A172 (cell line): Measurements from ENCODE around the gene CYTH1. TPM values are rescaled to one million over a fixed set of nuclear protein-coding genes. Genes with fewer than 3 reads are reported as not detected.
A peak's percentile ranks its signal among the peaks of the same experiment; 100 is the strongest.

Experiments used
- DNase-seq: peaks from one replicate; pipeline ENCODE4 v3.0.0-alpha.2; 2015; ENCODE audit warnings: low spot score
- total RNA-seq: library from RNA; depleted of rRNA; stranded (reverse); fragments of >200 nt; shearing (Covaris generic); gene quantifications from 2 replicates; pipeline ENCODE4 v1.2.3, GENCODE V29; 2014; rRNA removed

Gene CYTH1, protein sequence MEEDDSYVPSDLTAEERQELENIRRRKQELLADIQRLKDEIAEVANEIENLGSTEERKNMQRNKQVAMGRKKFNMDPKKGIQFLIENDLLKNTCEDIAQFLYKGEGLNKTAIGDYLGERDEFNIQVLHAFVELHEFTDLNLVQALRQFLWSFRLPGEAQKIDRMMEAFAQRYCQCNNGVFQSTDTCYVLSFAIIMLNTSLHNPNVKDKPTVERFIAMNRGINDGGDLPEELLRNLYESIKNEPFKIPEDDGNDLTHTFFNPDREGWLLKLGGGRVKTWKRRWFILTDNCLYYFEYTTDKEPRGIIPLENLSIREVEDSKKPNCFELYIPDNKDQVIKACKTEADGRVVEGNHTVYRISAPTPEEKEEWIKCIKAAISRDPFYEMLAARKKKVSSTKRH
- total RNA-seq = 25.5 and 43.3 TPM in 2 replicates

GRCh38 chr17:78781893-78782304 lies at the start of gene CYTH1:
Gene CYTH1, minus strand, starts transcription at chr17:78782273. Its CDS starts 50 bp downstream, at chr17:78782223.
- DNase-seq = no peak

DNA sequence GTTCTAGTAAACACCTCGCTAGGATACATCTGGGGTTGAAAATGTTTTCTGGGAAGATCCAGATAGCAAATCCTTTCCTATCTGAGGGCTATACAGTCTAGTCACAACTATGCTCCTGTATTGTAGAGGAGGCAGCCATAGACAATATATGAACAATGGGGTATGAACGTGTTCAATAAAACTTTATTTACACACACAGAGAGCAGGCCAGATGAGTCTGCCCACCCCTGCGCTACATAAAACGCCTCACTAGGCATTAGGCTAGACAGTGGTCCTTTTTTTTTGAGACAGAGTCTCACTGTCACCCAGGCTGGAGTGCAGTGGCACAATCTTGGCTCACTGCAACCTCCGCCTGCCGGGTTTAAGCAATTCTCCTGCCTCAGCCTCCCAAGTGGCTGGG lies 47.4 kb upstream of the CYTH1 start:
- no peak for DNase-seq

DNA sequence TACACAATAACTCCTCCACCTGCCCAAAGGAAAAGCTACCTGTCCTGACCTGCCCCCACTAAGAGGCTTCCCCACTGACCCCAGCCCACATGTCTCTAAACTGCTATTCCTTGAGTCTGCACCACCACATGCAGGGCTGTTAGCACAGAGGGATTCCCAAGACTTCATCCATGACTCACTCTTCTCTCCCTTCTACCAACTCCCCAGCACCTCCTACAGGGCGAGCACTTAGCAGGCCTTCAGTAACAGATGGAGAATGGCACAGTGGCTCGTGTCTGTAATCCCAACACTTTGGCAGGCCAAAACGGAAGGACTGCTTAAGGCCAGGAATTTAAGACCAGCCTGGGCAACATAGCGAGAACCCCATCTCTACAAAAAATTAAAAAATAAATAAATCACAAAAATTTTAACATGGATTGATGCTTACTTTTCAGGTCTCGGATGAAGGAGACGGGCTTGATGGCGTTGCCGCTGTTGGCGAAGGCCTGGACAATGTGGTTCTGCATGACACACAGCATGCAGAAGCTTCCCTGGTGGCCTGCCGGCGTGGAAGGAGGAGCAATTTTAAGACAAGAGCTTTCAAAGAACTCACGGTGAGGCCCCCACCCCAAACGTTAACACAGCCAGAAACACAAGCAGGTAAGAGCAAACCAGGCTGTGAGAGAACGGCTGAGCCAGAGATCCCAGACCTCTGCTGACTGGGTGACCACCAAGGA lies 46.6 kb upstream of the CYTH1 start:
- peak; percentile 67 for DNase-seq

- DNase-seq = no peak
These were observed 44.9 kb upstream of the CYTH1 start for GRCh38 chr17:78826836-78827509.

DNA sequence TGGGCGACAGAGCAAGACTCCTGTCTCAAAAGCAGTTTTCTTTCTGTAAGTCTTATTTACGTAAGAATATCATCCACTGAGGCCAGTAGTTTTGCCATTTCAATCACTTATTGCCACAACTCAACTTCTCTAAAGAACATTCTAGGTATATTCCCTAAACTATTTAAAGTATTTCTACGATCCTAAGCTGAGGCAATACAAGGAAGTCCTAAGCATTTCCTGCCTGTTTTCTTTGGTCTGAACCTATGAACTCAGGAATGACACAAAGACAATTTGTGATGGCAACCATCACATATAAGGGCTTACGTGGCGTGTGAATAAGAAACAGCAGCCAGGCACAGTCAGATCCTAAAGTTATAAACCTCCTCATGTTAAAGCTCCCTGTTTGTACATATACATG lies 44.3 kb upstream of the CYTH1 start:
- DNase-seq = no peak

DNA sequence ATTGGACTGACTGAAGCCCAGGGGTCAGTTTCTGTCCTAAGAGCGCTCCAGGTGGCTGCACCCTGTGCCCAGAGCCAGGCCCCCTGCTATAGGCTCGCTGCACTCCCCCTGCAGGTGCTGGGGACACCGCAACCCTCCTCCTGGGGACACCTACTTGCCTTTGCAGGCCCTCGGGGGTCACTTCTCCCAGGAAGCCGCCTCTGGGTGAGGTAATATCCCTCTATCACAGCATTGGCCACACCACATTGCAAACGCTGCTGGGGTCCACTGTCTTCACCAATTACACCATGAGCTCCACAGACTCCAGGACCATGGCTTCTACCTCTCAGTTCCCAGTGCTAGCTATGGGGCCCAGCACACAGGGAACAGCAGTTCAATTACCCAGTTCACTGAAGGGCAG lies 43.6 kb upstream of the CYTH1 start:
- no peak for DNase-seq

- DNase-seq = no peak
These were observed 42.2 kb upstream of the CYTH1 start for GRCh38 chr17:78824240-78824639.

GRCh38 chr17:78823282-78824046 lies 41.4 kb upstream of the CYTH1 start:
- no peak for DNase-seq

DNA sequence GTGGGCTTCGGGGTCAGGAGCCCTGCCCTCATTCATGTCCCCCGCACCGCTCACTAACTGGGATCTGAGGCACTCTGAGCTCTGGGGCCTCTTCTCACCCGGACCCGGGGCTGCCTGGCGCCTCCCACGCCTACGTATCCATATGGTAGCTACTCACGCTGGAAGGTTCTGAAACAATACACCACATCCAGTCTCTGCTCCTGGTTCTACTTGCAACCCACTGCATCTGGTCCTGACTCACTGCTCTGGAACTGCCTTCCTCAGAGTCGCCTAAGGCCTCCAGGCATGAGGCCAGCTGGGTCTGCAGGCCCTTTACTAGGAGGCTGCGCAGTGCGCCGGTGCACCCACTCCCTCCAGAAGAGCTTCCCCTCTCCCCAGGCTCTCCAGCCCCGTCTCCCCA lies 40.5 kb upstream of the CYTH1 start:
- DNase-seq = peak; percentile 95

DNA sequence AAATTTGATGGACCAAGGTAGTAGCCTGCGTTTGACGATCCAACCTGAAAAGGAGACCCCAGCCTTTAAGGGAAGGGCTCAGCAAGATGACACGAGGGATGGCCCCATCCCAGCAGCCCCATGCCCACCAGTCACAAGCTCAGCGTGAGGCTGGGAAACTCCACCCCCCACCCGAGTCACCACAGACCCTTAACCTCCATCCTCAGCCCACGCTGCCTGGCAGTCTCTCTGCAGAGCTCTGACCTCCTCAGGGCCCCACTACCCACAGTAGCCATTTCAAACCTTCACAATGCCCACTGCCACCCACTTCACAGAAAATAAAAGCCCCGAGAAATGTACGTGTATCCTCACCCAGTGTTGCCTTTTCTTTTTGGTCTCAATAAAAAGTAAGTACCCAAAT lies 39.9 kb upstream of the CYTH1 start:
- DNase-seq = no peak

- DNase-seq = no peak
These were observed 38.8 kb upstream of the CYTH1 start for GRCh38 chr17:78820841-78821240.

DNA sequence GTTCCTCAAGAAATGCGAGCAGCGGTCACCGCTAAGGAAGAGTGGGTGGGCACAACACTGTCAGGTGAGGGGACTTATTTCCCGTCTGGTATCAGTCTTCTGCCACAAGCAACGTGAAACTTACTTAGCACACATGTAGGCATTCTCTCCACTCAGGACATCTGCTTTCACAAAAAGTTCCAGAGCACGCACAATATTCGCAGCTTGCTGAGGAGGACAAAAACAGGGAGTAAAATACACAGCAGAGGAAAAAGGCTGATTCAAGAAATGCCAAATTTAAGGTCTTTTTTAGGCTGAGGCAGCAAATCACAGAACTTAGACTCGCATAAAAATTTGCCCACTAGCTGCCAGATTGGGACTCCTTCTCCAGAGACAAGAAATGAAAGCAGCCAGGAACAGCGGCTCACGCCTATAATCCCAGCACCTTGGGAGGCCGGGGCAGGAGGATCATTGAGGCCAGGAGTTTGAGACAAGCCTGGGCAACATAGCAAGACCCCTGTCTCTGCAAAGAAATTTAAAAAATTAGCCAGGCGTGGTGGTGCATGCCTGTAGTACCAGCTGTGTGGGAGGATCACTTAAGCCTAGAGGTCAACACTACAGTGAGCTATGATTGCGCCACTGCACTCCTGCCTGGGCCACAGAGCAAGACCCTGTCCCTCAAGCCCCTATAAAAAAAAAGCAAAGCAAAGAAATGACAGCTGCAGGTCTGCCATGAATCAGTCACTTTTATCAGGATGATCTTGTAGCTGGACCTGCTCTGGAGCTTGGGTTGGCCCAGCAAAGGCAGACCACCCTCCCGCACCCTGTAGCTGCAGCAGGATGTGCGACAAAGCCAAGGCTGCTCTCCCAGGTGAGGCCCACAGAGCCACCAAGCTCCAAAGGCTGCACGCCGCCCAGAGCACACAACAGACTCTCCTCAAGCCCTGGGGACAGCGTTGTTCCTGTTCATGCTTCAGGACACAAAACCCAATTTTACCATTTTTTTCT lies 38.0 kb upstream of the CYTH1 start:
- no peak for DNase-seq

- no peak for DNase-seq
These were observed 37.3 kb upstream of the CYTH1 start for GRCh38 chr17:78819402-78819801.

GRCh38 chr17:78818932-78819331 lies 36.9 kb upstream of the CYTH1 start:
- no peak for DNase-seq

- no peak for DNase-seq
These were observed 36.2 kb upstream of the CYTH1 start for GRCh38 chr17:78818152-78818846.

- DNase-seq = no peak
These were observed 35.0 kb upstream of the CYTH1 start for GRCh38 chr17:78817123-78817522.

GRCh38 chr17:78815696-78816095 lies 33.6 kb upstream of the CYTH1 start:
- DNase-seq = no peak

- DNase-seq = no peak
These were observed 30.8 kb upstream of the CYTH1 start for GRCh38 chr17:78812855-78813254.

DNA sequence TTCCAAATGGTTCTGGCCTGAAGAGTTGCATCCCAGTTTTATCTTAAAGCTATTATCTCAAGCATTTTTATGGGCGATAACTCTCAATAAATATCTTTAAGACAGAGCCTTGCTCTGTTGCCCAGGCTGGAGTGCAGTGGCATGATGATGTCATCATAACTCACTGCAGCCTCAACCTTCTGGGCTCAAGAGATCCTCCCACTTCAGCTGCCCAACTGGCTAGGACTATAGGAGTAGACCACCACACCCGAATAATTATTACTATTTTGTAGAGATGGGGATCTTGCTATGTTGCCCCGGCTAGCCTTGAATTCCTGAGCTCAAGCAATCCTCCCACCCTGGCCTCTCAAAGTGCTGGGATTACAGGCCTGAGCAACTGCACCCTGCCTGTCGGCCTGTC lies 26.1 kb upstream of the CYTH1 start:
- DNase-seq = peak; percentile 53

GRCh38 chr17:78806451-78806850 lies 24.4 kb upstream of the CYTH1 start:
- peak; percentile 29 for DNase-seq
